Smooth muscle cell (in vitro differentiated cells): ENCODE measurements around the gene PTGES3. TPM values are rescaled to one million over a fixed set of nuclear protein-coding genes. Genes with fewer than 3 reads are reported as not detected.

Source experiments
- DNase-seq: peaks from one replicate; lab custom pipeline; 2025; ENCODE audit not compliant: unreplicated experiment; lab: John Stamatoyannopoulos, UW
- H2AFZ ChIP-seq: fragments of 200-600 bp; sonication (generic); 2 replicates; pipeline ENCODE4 v1.6.0; 2016; ENCODE audit warnings: antibody characterized with exemption, low read depth, mild to moderate bottlenecking
- H3F3A ChIP-seq: fragments of 200-600 bp; sonication (generic); 2 replicates; pipeline ENCODE4 v1.6.0; 2017; ENCODE audit warnings: antibody characterized with exemption, low read depth
- H3K27ac ChIP-seq: fragments of 200-600 bp; sonication (generic); 2 replicates; pipeline ENCODE4 v1.5.1; 2016; ENCODE audit warnings: low read depth, mild to moderate bottlenecking
- H3K27me3 ChIP-seq: fragments of 200-600 bp; sonication (generic); 2 replicates; pipeline ENCODE4 v1.6.1; 2016; ENCODE audit warnings: low read depth, mild to moderate bottlenecking
- H3K36me3 ChIP-seq: fragments of 200-600 bp; sonication (generic); 2 replicates; pipeline ENCODE4 v1.5.1; 2016; ENCODE audit warnings: low read depth
- H3K4me1 ChIP-seq: fragments of 200-600 bp; sonication (generic); 2 replicates; pipeline ENCODE4 v1.5.1; 2016; ENCODE audit warnings: low read depth
- H3K4me2 ChIP-seq: fragments of 200-600 bp; sonication (generic); 2 replicates; pipeline ENCODE4 v1.6.0; 2016; ENCODE audit warnings: mild to moderate bottlenecking
- H3K4me3 ChIP-seq: fragments of 200-600 bp; sonication (generic); 2 replicates; pipeline ENCODE4 v1.5.1; 2016; ENCODE audit warnings: mild to moderate bottlenecking
- H3K79me2 ChIP-seq: fragments of 200-600 bp; sonication (generic); 2 replicates; pipeline ENCODE4 v1.6.0; 2016; ENCODE audit warnings: low read depth, mild to moderate bottlenecking
- H3K9ac ChIP-seq: fragments of 200-600 bp; sonication (generic); 2 replicates; pipeline ENCODE4 v1.6.0; 2016; ENCODE audit warnings: low read depth
- H3K9me3 ChIP-seq: fragments of 200-600 bp; sonication (generic); replicated peaks from 2 replicates; pipeline ENCODE4 v1.5.1; 2016; ENCODE audit warnings: low read depth
- H4K20me1 ChIP-seq: fragments of 200-600 bp; sonication (generic); 2 replicates; pipeline ENCODE4 v1.6.0; 2016; ENCODE audit warnings: low read depth
- CTCF ChIP-seq: fragments of 200-600 bp; sonication (generic); IDR thresholded peaks from 2 replicates; pipeline ENCODE4 v1.5.1; 2017; ENCODE audit warnings: borderline replicate concordance, mild to moderate bottlenecking, antibody characterized with exemption; ENCODE audit not compliant: insufficient read depth, poor library complexity, severe bottlenecking
- WGBS: methylation state at CpG from one replicate; pipeline ENCODE4 v1.1.7; 2016; ENCODE audit warnings: low lambda C conversion rate; 5-methylcytosine and 5-hydroxymethylcytosine counted together
- polyA plus RNA-seq: library from polyadenylated mRNA; unstranded; fragments of >200 nt; fragmentation: Nextera tagmentation; extraction: Ambion mirVana; gene quantifications from 2 replicates; pipeline ENCODE4 v1.2.1, GENCODE V29; 2016
- total RNA-seq: library from RNA; depleted of rRNA; stranded (reverse); fragments of >200 nt; gene quantifications from 2 replicates; pipeline ENCODE4 v1.2.3, GENCODE V29; 2014

The PTGES3 gene
- total and polyA plus RNA-seq, 2 experiments from 2014 or later, result 128 to 160 TPM

GRCh38 chr12:56677680-56678079 lies 10.4 kb downstream of the PTGES3 start:
- Histone ChIP-seq H3F3A (peaks cover 3% of the 10 kb centered on the region), H2AFZ (no peak overlapping the region), H3K27me3 (no peaks in the 10 kb centered on the region), H3K4me3 (no peak overlapping the region), H3K79me2 (peaks cover 96% of the 10 kb centered on the region), H3K27ac (no peak overlapping the region), H4K20me1 (peaks cover 98% of the 10 kb centered on the region), H3K4me1 (no peaks in the 10 kb centered on the region), H3K9me3 (no peaks in the 10 kb centered on the region), H3K36me3 (no peaks in the 10 kb centered on the region), H3K4me2 (no peak overlapping the region), H3K9ac (no peak overlapping the region)
- no peak for DNase-seq
- no peak for TF ChIP-seq CTCF
- 100% methylated on average over 1 of the region's 1 CpG for WGBS

GRCh38 chr12:56676851-56677580 lies 11.1 kb downstream of the PTGES3 start:
- Histone ChIP-seq H3F3A (peaks cover 3% of the 10 kb centered on the region), H3K4me1 (no peaks in the 10 kb centered on the region), H3K27ac (no peak overlapping the region), H3K27me3 (no peaks in the 10 kb centered on the region), H3K79me2 (peaks cover 96% of the 10 kb centered on the region), H3K4me2 (no peak overlapping the region), H3K9me3 (no peaks in the 10 kb centered on the region), H3K4me3 (no peak overlapping the region), H2AFZ (no peak overlapping the region), H3K9ac (no peak overlapping the region), H3K36me3 (peaks cover 6% of the 10 kb centered on the region), H4K20me1 (peaks cover 98% of the 10 kb centered on the region)
- DNase-seq, result no peak
- WGBS, result 87% methylated on average over 10 of the region's 11 CpGs
- no peak for TF ChIP-seq CTCF

GRCh38 chr12:56671608-56672007 lies 16.5 kb downstream of the PTGES3 start:
- H3K4me3 ChIP-seq, result no peak overlapping the region
- peaks cover 16% of the 10 kb centered on the region for H3F3A ChIP-seq
- no peak overlapping the region for H3K4me2 ChIP-seq
- H3K27me3 ChIP-seq, result no peaks in the 10 kb centered on the region
- TF ChIP-seq CTCF, result no peak
- peaks cover 45% of the 10 kb centered on the region for H3K36me3 ChIP-seq
- DNase-seq, result no peak
- H2AFZ ChIP-seq, result no peak overlapping the region
- WGBS, result 98% methylated on average over 2 of the region's 2 CpGs
- peaks cover 98% of the 10 kb centered on the region for H4K20me1 ChIP-seq
- no peak overlapping the region for H3K27ac ChIP-seq
- no peaks in the 10 kb centered on the region for H3K4me1 ChIP-seq
- no peaks in the 10 kb centered on the region for H3K9me3 ChIP-seq
- H3K79me2 ChIP-seq, result peaks cover 84% of the 10 kb centered on the region
- H3K9ac ChIP-seq, result no peak overlapping the region

- H3K27ac ChIP-seq, result no peak overlapping the region
- TF ChIP-seq CTCF, result no peak
- no peak overlapping the region for H3K4me3 ChIP-seq
- no peak for DNase-seq
- WGBS, result 97% methylated on average over 4 of the region's 4 CpGs
- no peaks in the 10 kb centered on the region for H3K4me1 ChIP-seq
- H2AFZ ChIP-seq, result no peak overlapping the region
- no peak overlapping the region for H3K9ac ChIP-seq
- peaks cover 16% of the 10 kb centered on the region for H3F3A ChIP-seq
- H3K36me3 ChIP-seq, result peaks cover 51% of the 10 kb centered on the region
- peaks cover 82% of the 10 kb centered on the region for H3K79me2 ChIP-seq
- no peak overlapping the region for H3K4me2 ChIP-seq
- H3K27me3 ChIP-seq, result no peaks in the 10 kb centered on the region
- no peaks in the 10 kb centered on the region for H3K9me3 ChIP-seq
- H4K20me1 ChIP-seq, result peaks cover 96% of the 10 kb centered on the region
Observed at GRCh38 chr12:56670836-56671235, 17.2 kb downstream of the PTGES3 start.
